ENCODE measurements around the gene NDC80.

DNA sequence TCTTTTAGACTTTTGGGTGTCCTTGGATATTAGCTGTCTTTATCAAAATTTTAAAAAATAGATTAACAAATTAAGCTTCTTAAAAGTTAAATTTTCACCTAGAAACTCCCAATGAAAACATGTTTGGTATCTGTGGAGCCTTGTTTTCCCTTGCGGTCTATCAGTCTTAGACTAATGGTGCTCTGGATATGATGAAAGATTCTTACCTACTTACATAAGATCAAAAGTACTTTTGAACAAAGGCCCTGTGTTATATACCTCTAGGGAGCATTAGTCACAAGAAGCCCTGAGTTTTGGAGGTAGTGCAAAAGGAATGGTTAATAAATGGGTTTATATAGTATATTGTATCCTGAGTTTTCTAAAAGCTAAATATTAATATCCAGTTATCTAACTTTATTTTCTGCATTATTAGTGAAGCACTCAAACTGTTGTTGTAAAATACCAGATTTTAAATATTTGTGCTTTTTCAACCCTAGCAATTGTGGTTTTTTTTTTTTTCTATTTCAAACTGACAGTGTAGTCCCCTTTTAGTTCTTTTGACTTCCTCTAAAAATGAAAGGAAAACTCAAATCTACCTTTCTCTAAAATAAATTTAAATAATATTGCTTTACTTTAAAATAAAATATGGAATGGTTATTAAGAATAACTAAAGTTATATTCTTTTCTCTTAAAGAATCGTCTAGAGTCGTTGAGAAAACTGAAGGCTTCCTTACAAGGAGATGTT lies 18.1 kb downstream of the NDC80 start:
- TF ChIP-seq MAFG (tag; conservative IDR thresholded peaks at IDR 0.05) (no peak), CAMTA2 (CRISPR knock-in tag; conservative IDR thresholded peaks at IDR 0.05) (no peak), ASH1L (IDR thresholded peaks at IDR 0.05; ENCODE audit: borderline replicate concordance, low read depth, partially characterized antibody) (no peak), LARP7 (IDR thresholded peaks at IDR 0.05) (no peak), JUN (IDR thresholded peaks at IDR 0.05; ENCODE audit: borderline replicate concordance, low read depth, low read length) (no peak), JUN (CRISPR knock-in tag; IDR thresholded peaks at IDR 0.05; ENCODE audit: borderline replicate concordance) (no peak), PHTF2 (CRISPR knock-in tag; IDR thresholded peaks at IDR 0.05) (no peak), ZBTB17 (CRISPR knock-in tag; IDR thresholded peaks at IDR 0.05) (no peak), ZNF561 (CRISPR knock-in tag; conservative IDR thresholded peaks at IDR 0.05) (no peak), SIN3A (IDR thresholded peaks at IDR 0.05; ENCODE audit: borderline replicate concordance in 2 of 2, control insufficient read depth in 1 of 2, low read depth in 2 of 2, low read length in 2 of 2) (no peak)

Data from K562 (cell line).